Activated naive CD4-positive, alpha-beta T cell treated with anti-CD3 and anti-CD28 coated beads, Interleukin-2, amount 50 U/mL, for 24 hours (primary cell): ENCODE data around the gene DOCK2.

Experiments
- H3K27ac Mint-ChIP-seq: one replicate; pipeline ENCODE4 v1.8.0; 2021; ENCODE audit warnings: mild to moderate bottlenecking, mixed read lengths
- H3K27me3 Mint-ChIP-seq: one replicate; pipeline ENCODE4 v1.8.0; 2021; ENCODE audit warnings: mixed read lengths
- H3K36me3 Mint-ChIP-seq: one replicate; pipeline ENCODE4 v1.8.0; 2021; ENCODE audit warnings: mixed read lengths
- H3K4me1 Mint-ChIP-seq: one replicate; pipeline ENCODE4 v1.8.0; 2021; ENCODE audit warnings: mixed read lengths
- H3K4me3 Mint-ChIP-seq: one replicate; pipeline ENCODE4 v1.8.0; 2021; ENCODE audit warnings: mild to moderate bottlenecking, mixed read lengths
- H3K9me3 Mint-ChIP-seq: one replicate; pipeline ENCODE4 v1.8.0; 2021; ENCODE audit warnings: mixed read lengths

The DOCK2 gene

GRCh38 chr5:169695025-169695625 lies 58.0 kb downstream of the DOCK2 start:
- no peak overlapping the region for H3K27ac Mint-ChIP-seq
- no peak overlapping the region for H3K4me3 Mint-ChIP-seq
- no peaks in the 10 kb centered on the region for H3K27me3 Mint-ChIP-seq
- H3K4me1 Mint-ChIP-seq: peaks cover 5% of the 10 kb centered on the region
- H3K36me3 Mint-ChIP-seq: peaks cover 34% of the 10 kb centered on the region
- no peaks in the 10 kb centered on the region for H3K9me3 Mint-ChIP-seq

DNA sequence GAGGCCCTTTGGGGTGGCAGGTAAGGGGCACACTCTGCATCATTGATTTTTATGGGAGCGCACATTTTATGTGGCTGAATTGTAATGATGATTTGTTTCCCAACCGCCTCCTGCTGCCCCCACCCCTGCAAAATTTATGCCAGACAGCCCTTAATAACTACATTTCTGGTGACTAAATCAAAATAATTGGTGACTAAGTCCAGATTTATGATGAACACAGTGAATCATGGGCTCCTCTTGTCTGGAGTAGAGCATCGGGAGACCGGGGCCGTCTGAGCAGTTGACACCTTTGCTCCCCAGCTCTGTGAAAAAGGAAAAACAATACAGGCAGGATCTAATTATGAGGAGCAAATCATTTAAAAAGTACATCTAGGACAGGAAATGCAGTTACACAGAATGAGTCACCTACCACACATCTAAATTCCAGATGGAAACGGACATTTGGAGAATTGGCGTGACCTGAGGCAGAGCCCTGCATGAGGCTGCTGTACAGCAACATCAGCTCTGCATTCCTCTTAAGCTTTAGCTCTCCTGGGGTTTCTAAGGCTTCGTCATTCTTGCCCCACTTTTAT lies 58.9 kb downstream of the DOCK2 start:
- Mint-ChIP-seq H3K4me1 (peaks cover 5% of the 10 kb centered on the region), H3K27me3 (no peaks in the 10 kb centered on the region), H3K27ac (no peak overlapping the region), H3K4me3 (no peak overlapping the region), H3K9me3 (no peaks in the 10 kb centered on the region), H3K36me3 (peaks cover 27% of the 10 kb centered on the region)

DNA sequence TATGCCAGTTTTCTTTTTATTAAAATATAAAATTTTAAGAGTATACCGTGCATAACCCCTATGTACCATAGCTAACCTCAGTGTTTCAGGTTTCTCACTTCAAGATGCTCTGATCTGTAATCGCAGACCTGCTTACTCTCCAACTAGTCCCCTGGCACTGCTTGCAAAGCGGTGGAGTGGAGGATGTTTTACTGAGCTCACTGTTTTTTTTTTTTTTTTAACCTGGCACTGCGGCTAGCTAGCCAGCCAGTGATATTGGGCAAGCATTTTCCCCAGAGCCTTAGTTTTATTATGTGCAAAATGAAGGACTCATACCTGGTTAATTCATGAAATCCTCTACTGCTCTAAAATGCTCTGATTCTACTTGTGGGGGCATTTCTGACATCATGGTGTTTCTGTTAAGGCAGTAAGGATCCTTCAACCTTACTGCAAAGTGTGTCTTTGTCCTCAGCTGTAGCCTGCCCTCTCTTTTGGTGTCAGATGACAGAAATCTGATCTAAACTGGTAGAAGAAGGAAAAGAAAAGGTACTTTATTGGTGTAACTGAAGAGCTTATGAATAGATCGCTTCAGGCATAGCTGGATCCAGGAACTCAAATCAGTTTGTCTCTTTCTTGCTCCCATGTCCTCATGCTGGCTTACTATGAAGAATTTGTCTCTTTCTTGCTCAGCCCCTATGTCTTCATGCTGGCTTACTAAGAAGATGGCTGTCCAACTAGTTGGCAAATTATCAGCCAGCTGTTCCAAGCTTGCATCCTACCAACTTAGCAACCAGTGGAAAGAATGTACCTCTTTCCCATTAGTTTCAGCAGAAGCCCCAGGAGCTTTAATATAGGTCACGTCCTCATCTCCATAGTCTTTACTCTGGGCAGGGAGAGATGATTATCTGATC lies 59.8 kb downstream of the DOCK2 start:
- H3K4me3 Mint-ChIP-seq: no peak overlapping the region
- H3K27me3 Mint-ChIP-seq: no peaks in the 10 kb centered on the region
- H3K27ac Mint-ChIP-seq: no peak overlapping the region
- peaks cover 27% of the 10 kb centered on the region for H3K36me3 Mint-ChIP-seq
- peaks cover 5% of the 10 kb centered on the region for H3K4me1 Mint-ChIP-seq
- H3K9me3 Mint-ChIP-seq: no peaks in the 10 kb centered on the region

DNA sequence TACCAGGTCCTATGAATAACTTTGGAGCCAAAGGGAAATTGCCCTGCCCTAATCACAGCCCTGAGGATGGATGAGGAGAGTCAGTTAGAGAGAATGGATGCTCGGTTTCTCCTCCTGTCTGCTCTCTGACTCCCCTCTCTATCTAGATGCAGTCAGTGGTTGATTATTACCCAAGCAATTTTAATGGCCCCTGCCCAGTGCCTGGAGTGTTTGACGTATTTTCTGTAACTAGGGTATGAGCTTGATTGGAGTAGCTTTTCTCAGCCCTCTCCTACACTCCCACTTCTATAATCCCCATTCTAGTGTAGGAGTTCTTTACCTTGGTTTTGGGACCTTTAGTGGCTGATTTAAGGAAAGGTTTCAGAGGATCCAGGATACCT lies 60.4 kb downstream of the DOCK2 start:
- H3K27ac Mint-ChIP-seq: no peak overlapping the region

DNA sequence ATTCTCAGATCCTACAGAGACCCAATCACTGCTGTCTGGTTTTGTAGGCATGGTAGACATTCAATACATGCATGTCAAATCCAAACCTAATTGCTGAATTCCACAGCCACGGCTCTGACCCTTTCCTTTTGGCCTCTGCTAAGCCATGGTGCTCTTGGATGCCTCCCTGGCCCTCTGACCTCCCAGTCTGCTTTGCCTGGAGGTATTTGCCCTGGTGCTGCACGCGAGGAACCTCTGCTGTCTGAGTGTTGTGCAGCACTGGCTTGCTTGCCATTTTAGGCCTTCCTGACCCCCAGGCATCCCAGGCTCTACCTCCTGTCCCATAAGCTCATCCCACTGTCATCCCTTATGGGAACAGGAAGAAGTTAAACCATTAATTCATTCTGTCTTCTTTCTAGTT lies 60.9 kb downstream of the DOCK2 start:
- no peak overlapping the region for H3K4me3 Mint-ChIP-seq
- peaks cover 32% of the 10 kb centered on the region for H3K36me3 Mint-ChIP-seq

More for the DNA sequence above, 60.4 kb downstream of the DOCK2 start:
- no peaks in the 10 kb centered on the region for H3K27me3 Mint-ChIP-seq
- no peak overlapping the region for H3K4me3 Mint-ChIP-seq
- H3K9me3 Mint-ChIP-seq: no peaks in the 10 kb centered on the region
- peaks cover 5% of the 10 kb centered on the region for H3K4me1 Mint-ChIP-seq
- H3K36me3 Mint-ChIP-seq: peaks cover 32% of the 10 kb centered on the region

GRCh38 chr5:169700611-169701010 lies 63.5 kb downstream of the DOCK2 start:
- Mint-ChIP-seq H3K27ac (no peak overlapping the region), H3K9me3 (no peaks in the 10 kb centered on the region), H3K27me3 (no peaks in the 10 kb centered on the region), H3K4me1 (peaks cover 5% of the 10 kb centered on the region), H3K36me3 (peaks cover 28% of the 10 kb centered on the region), H3K4me3 (no peak overlapping the region)

More for the DNA sequence above, 60.9 kb downstream of the DOCK2 start:
- no peaks in the 10 kb centered on the region for H3K27me3 Mint-ChIP-seq
- no peak overlapping the region for H3K27ac Mint-ChIP-seq
- peaks cover 7% of the 10 kb centered on the region for H3K4me1 Mint-ChIP-seq
- no peaks in the 10 kb centered on the region for H3K9me3 Mint-ChIP-seq

- peak overlapping the region; percentile 36 for H3K27ac Mint-ChIP-seq
- no peaks in the 10 kb centered on the region for H3K27me3 Mint-ChIP-seq
- peaks cover 31% of the 10 kb centered on the region for H3K36me3 Mint-ChIP-seq
- peaks cover 5% of the 10 kb centered on the region for H3K4me1 Mint-ChIP-seq
- no peaks in the 10 kb centered on the region for H3K9me3 Mint-ChIP-seq
- no peak overlapping the region for H3K4me3 Mint-ChIP-seq
Observed at GRCh38 chr5:169701910-169702451, 64.9 kb downstream of the DOCK2 start.

DNA sequence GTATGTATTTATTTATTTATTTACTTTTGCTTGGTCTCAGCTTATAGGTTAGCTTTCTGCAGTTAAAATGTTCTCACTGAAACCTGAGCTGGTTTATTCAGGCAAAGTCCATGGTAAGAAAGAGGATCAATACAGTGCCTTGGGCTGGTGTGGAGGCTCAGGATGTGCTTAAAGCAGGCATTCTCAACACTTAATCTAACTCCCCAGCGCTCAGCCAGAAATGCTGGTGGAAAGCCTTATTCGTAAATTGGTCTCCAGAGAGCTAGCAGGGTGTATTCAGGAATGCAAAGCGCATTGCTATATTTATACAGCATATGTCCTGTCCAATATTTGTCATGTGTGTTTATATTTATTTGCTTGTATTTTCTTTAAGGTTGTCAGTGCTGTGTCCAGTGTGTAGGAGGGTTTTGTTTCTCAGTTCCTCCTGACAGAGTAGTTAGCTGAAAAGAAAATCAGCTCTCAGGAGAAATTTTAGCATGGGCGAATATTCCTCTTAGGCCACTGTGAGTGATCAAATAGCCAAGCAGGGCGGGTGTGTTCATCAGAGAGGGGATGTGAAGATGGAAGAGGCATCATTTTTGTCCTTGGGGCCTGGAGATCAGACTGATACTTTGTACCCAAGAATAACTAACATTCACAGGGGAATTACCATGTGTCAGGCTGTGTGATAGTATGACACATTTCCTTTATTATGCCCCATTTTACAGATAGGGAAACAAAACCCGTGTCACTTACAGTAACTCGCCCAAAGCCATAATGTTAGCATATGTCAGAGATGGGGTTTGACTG lies 65.8 kb downstream of the DOCK2 start:
- no peaks in the 10 kb centered on the region for H3K27me3 Mint-ChIP-seq
- peak overlapping the region; percentile 59 for H3K27ac Mint-ChIP-seq
- peaks cover 30% of the 10 kb centered on the region for H3K36me3 Mint-ChIP-seq
- H3K4me3 Mint-ChIP-seq: no peak overlapping the region
- no peaks in the 10 kb centered on the region for H3K9me3 Mint-ChIP-seq
- H3K4me1 Mint-ChIP-seq: peaks cover 5% of the 10 kb centered on the region

GRCh38 chr5:169703813-169704212 lies 66.7 kb downstream of the DOCK2 start:
- Mint-ChIP-seq H3K4me1 (peaks cover 5% of the 10 kb centered on the region), H3K27ac (peak overlapping the region; percentile 63), H3K36me3 (peaks cover 29% of the 10 kb centered on the region), H3K4me3 (no peak overlapping the region), H3K27me3 (no peaks in the 10 kb centered on the region), H3K9me3 (no peaks in the 10 kb centered on the region)

- H3K4me3 Mint-ChIP-seq: no peak overlapping the region
- H3K27me3 Mint-ChIP-seq: no peaks in the 10 kb centered on the region
- H3K9me3 Mint-ChIP-seq: no peaks in the 10 kb centered on the region
- H3K27ac Mint-ChIP-seq: no peak overlapping the region
- H3K4me1 Mint-ChIP-seq: peaks cover 5% of the 10 kb centered on the region
- peaks cover 28% of the 10 kb centered on the region for H3K36me3 Mint-ChIP-seq
Observed at GRCh38 chr5:169705322-169705721, 68.2 kb downstream of the DOCK2 start.

- H3K36me3 Mint-ChIP-seq: peaks cover 28% of the 10 kb centered on the region
- H3K4me3 Mint-ChIP-seq: no peak overlapping the region
- H3K27me3 Mint-ChIP-seq: no peaks in the 10 kb centered on the region
- H3K27ac Mint-ChIP-seq: no peak overlapping the region
- peaks cover 5% of the 10 kb centered on the region for H3K4me1 Mint-ChIP-seq
- H3K9me3 Mint-ChIP-seq: no peaks in the 10 kb centered on the region
Observed at GRCh38 chr5:169706071-169706470, 69.0 kb downstream of the DOCK2 start.

GRCh38 chr5:169706758-169707450 lies 69.8 kb downstream of the DOCK2 start:
- H3K27ac Mint-ChIP-seq: no peak overlapping the region
- H3K9me3 Mint-ChIP-seq: no peaks in the 10 kb centered on the region
- H3K4me3 Mint-ChIP-seq: no peak overlapping the region
- no peaks in the 10 kb centered on the region for H3K27me3 Mint-ChIP-seq
- H3K4me1 Mint-ChIP-seq: peaks cover 5% of the 10 kb centered on the region
- peaks cover 30% of the 10 kb centered on the region for H3K36me3 Mint-ChIP-seq

DNA sequence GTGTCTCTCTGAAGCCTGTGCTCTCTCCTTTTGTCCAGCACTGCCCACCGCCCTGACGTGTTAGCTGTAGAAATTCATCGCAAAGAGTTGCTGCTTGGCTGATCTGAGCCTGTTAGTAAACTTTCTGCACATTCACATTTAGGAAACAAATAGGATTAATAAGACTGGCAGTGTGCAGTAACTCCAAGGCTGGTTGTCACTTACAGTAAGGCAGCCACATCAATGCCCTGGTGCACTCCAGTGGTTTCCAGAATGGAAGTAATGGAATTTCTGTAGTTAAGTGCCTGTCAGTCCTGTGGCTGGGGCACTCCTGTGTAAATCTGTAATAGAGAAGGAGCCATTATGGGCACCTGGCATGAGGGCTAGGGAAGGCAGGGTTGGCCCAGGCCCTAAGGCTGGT lies 70.6 kb downstream of the DOCK2 start:
- no peaks in the 10 kb centered on the region for H3K27me3 Mint-ChIP-seq
- peaks cover 4% of the 10 kb centered on the region for H3K4me1 Mint-ChIP-seq
- peaks cover 31% of the 10 kb centered on the region for H3K36me3 Mint-ChIP-seq
- H3K9me3 Mint-ChIP-seq: no peaks in the 10 kb centered on the region
- H3K27ac Mint-ChIP-seq: no peak overlapping the region
- H3K4me3 Mint-ChIP-seq: no peak overlapping the region

GRCh38 chr5:169710675-169711074 lies 73.6 kb downstream of the DOCK2 start:
- H3K27me3 Mint-ChIP-seq: no peaks in the 10 kb centered on the region
- peaks cover 42% of the 10 kb centered on the region for H3K36me3 Mint-ChIP-seq
- no peaks in the 10 kb centered on the region for H3K9me3 Mint-ChIP-seq
- no peak overlapping the region for H3K4me3 Mint-ChIP-seq
- H3K4me1 Mint-ChIP-seq: no peaks in the 10 kb centered on the region
- no peak overlapping the region for H3K27ac Mint-ChIP-seq
